Kidney epithelial cell (primary cell): ENCODE measurements around the gene TRIM44. TPM values are rescaled to one million over a fixed set of nuclear protein-coding genes. Genes with fewer than 3 reads are reported as not detected.

Experiments used
- DNase-seq: peaks from one replicate; pipeline ENCODE4 v3.0.0-alpha.2; 2010; ENCODE audit warnings: low read depth
- H3K27me3 ChIP-seq: 2 replicates; pipeline ENCODE4 v1.6.0; 2011; ENCODE audit warnings: low read length; ENCODE audit not compliant: control insufficient read depth, insufficient read depth
- H3K36me3 ChIP-seq: 2 replicates; pipeline ENCODE4 v1.5.1; 2011; ENCODE audit warnings: low read length; ENCODE audit not compliant: control insufficient read depth, insufficient read depth
- H3K4me3 ChIP-seq: 2 replicates; pipeline ENCODE4 v1.5.1; 2011; ENCODE audit warnings: low read depth, mild to moderate bottlenecking, control low read depth, low read length
- total RNA-seq: library from RNA; depleted of rRNA; stranded (reverse); fragments of >200 nt; gene quantifications from 2 replicates; pipeline ENCODE4 v1.2.3, GENCODE V29; 2015
- TF ChIP-seq, protein P1 (sequence below): IDR thresholded peaks from 2 replicates; pipeline ENCODE4 v1.5.1; 2011; ENCODE audit warnings: mild to moderate bottlenecking, moderate library complexity, low read length, control low read depth, inconsistent platforms; ENCODE audit not compliant: insufficient read depth, poor library complexity, severe bottlenecking

Gene TRIM44
- total RNA-seq, 1 donor from 2014 or later: 40.9 TPM

DNA sequence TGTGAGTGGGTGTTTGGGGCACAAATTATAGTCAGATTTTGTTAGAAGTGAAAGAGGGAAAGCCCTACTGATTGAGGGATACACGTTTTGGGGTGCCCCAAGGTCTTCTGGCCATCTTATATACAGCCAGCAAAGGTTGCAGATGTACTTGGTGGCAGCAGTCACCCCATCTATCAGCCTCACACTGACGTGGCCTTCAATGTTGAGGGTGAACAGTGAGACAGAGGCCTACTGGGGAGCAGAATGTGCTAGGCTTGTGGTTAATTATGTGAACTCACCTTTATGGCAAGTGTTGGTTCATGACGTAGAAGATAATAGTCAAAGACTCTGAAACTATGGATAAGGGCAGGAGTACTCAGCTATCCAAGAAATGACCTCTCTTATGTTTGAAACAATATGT, 121.2 kb downstream of the TRIM44 start:
- H3K4me3 ChIP-seq: no peak overlapping the region
- TF ChIP-seq, protein P1, sequence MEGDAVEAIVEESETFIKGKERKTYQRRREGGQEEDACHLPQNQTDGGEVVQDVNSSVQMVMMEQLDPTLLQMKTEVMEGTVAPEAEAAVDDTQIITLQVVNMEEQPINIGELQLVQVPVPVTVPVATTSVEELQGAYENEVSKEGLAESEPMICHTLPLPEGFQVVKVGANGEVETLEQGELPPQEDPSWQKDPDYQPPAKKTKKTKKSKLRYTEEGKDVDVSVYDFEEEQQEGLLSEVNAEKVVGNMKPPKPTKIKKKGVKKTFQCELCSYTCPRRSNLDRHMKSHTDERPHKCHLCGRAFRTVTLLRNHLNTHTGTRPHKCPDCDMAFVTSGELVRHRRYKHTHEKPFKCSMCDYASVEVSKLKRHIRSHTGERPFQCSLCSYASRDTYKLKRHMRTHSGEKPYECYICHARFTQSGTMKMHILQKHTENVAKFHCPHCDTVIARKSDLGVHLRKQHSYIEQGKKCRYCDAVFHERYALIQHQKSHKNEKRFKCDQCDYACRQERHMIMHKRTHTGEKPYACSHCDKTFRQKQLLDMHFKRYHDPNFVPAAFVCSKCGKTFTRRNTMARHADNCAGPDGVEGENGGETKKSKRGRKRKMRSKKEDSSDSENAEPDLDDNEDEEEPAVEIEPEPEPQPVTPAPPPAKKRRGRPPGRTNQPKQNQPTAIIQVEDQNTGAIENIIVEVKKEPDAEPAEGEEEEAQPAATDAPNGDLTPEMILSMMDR: no peak
- no peak for DNase-seq

DNA sequence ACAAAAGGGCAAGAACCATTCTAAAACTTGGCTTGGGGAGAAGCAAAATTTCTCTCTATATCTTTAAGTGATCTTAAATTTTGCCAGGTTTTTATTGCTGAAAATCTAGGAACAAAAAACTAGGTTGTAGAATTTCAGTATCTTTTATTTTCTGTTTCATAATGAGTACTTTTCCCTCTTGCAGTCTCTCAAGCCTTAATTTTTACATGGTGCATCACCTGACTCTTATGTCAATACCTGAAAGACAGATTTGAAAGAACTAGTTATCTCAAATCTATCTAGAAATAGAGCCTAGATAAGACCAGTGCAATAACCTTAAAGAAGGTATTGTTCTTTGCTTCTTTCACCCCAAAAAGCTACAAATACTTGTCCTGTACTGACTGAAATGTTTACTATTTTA, 122.1 kb downstream of the TRIM44 start:
- TF ChIP-seq, protein P1: no peak

More for the DNA sequence above, 121.2 kb downstream of the TRIM44 start:
- Histone ChIP-seq H3K36me3 (no peaks in the 10 kb centered on the region), H3K27me3 (no peaks in the 10 kb centered on the region)

DNA sequence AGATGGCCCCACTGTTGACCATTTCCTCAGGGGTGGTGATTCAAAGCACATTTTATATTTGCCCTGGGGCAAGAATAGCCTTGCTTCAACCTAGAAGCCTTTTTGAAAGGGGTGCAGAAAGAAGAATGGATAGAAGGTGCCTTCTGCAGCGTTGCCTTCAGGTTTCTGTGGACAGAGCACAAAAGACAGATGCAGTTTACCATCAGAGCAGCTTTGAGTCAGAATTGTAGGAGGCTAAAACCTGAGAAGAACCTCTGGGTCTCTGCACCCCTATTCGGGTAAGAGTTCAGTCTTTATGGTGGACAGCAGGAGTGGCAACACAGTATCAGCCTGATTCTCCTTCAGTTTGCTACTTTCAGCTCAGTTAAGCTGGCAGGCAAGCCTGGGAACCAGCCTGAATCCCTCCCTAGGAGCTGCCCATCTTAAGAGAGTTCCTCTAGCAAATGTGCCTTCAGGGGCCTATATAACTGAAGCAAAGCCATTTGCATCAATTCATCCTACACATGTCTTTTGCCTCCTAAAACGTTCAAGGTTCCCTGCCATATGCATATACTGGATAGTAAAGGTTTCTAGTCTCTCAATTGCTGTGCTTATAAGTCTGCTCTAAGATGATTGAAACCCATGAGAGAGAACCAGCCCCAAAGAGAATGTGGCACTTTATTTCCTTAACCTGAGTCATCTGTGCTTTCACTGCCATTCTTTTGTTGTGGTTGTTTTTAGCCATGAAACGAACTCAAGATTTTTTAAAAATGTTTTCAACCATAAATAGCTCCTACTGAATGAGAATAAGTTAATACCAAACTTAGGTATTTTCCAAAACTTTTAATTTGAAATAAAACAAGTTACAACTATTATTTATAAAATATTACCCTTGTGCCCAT, 123.0 kb downstream of the TRIM44 start:
- TF ChIP-seq, protein P1: no peak
- no peak overlapping the region for H3K4me3 ChIP-seq
- no peaks in the 10 kb centered on the region for H3K36me3 ChIP-seq
- H3K27me3 ChIP-seq: no peaks in the 10 kb centered on the region
- no peak for DNase-seq

More for the DNA sequence above, 122.1 kb downstream of the TRIM44 start:
- DNase-seq: no peak
- no peaks in the 10 kb centered on the region for H3K27me3 ChIP-seq
- no peak overlapping the region for H3K4me3 ChIP-seq
- no peaks in the 10 kb centered on the region for H3K36me3 ChIP-seq

DNA sequence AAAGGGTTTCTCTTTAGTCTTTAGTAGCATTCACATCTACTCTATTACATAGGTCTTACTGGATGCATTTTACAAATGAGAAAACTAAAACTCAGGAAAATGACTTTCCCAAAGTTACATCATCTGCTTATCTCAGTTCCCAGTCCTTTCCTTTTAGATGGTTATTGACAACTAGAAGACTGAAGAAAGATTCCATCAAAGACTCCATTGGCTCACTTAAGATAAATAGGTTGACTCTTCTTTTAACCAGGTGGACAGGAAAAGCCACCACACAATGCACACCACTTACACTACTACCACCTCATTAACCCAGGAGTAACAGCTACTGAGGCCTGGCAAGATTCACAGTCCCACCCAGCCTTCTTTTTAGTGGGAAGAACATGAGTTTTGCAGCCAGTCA, 123.6 kb downstream of the TRIM44 start:
- TF ChIP-seq, protein P1: no peak
- no peaks in the 10 kb centered on the region for H3K36me3 ChIP-seq
- no peak for DNase-seq

DNA sequence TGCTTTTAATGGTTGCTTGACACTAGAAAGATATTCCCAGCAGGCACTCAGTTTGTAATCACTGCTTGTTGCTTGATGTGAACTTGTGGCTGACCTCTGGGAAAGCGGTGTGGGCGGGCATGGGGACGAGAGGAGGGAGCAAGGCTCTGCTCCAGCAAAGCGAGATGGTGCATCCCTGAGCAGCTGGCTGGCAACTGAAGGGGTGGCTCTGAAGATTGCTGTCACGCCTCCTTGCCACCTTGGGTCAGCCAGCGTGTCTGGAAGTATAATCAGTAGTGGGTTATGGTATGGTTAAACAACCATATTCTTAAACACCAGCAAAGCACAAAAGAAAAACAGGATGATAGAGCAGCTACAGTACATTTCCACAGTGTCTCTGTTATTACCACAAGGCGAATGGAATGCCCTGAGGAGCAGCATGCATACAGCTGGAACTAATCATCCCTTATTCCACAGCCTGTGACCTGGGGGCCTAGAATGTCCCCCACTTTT, 124.5 kb downstream of the TRIM44 start:
- Histone ChIP-seq H3K27me3 (no peaks in the 10 kb centered on the region), H3K4me3 (no peak overlapping the region), H3K36me3 (no peaks in the 10 kb centered on the region)
- DNase-seq: no peak
- TF ChIP-seq, protein P1: no peak

More for the DNA sequence above, 123.6 kb downstream of the TRIM44 start:
- H3K4me3 ChIP-seq: no peak overlapping the region
- no peaks in the 10 kb centered on the region for H3K27me3 ChIP-seq
